Keratinocyte (primary cell): Measurements from ENCODE around the gene PCDHGA6.

ENCODE experiments used
- EZH2 ChIP-seq: IDR thresholded peaks from one replicate; pipeline ENCODE4 v1.6.1; 2012; ENCODE audit warnings: inconsistent platforms, mild to moderate bottlenecking, low read length, moderate library complexity
- TF ChIP-seq, protein P1 (sequence below), 3 experiments: IDR thresholded peaks in 1 of 3; conservative IDR thresholded peaks in 1 of 3; optimal IDR thresholded peaks in 1 of 3; 2 replicates in 2 of 3; 3 replicates in 1 of 3; pipeline versions ENCODE3 to v1.5.1; 2011; ENCODE audit warnings: low read length in 3 of 3, mild to moderate bottlenecking in 3 of 3, moderate library complexity in 2 of 3, control low read depth in 1 of 3, inconsistent platforms in 1 of 3; ENCODE audit not compliant: insufficient read depth in 2 of 3; ENCODE audit errors: extremely low read depth in 1 of 3

DNA sequence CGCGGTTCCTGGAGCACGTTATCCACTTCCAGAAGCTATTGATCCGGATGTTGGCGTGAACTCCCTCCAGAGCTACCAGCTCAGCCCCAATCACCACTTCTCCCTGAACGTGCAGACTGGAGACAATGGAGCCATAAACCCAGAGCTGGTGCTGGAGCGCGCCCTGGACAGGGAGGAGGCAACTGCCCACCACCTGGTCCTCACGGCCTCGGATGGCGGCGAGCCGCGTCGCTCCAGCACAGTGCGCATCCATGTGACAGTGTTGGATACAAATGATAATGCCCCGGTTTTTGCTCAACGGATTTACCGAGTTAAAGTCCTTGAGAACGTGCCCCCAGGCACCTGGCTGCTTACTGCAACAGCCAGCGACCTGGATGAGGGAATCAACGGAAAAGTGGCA, 29.7 kb downstream of the PCDHGA6 start:
- TF ChIP-seq, protein P1, sequence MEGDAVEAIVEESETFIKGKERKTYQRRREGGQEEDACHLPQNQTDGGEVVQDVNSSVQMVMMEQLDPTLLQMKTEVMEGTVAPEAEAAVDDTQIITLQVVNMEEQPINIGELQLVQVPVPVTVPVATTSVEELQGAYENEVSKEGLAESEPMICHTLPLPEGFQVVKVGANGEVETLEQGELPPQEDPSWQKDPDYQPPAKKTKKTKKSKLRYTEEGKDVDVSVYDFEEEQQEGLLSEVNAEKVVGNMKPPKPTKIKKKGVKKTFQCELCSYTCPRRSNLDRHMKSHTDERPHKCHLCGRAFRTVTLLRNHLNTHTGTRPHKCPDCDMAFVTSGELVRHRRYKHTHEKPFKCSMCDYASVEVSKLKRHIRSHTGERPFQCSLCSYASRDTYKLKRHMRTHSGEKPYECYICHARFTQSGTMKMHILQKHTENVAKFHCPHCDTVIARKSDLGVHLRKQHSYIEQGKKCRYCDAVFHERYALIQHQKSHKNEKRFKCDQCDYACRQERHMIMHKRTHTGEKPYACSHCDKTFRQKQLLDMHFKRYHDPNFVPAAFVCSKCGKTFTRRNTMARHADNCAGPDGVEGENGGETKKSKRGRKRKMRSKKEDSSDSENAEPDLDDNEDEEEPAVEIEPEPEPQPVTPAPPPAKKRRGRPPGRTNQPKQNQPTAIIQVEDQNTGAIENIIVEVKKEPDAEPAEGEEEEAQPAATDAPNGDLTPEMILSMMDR (optimal IDR thresholded peaks at IDR 0.05 in 1 of 3, IDR thresholded peaks at IDR 0.05 in 1 of 3, conservative IDR thresholded peaks at IDR 0.05 in 1 of 3; ENCODE audit: extremely low read depth in 1 of 3, insufficient read depth in 2 of 3, low read length in 3 of 3), result no peak
- TF ChIP-seq EZH2, result no peak
